ENCODE results near the gene IFNGR2. TPM values are rescaled to one million over a fixed set of nuclear protein-coding genes. Genes with fewer than 3 reads are reported as not detected.
"Not testable (repeated sequence)": the region's sequence is repeated elsewhere in the genome, so short reads cannot be mapped to it uniquely, and the experiment has no call there.

The IFNGR2 gene
- total RNA-seq, 2 experiments from 2014 or later: 0.95 to 1.4 TPM

- POLR2A ChIA-PET: interaction anchor here (1.0 kb wide), 1 partner anchor 18 kb away, joined by 4 read pairs; the partner anchor contains the start of gene TMEM50B
These were observed 58.5 kb downstream of the IFNGR2 start for GRCh38 chr21:33461538-33462250.

GRCh38 chr21:33469183-33469582 is 66.0 kb downstream of the IFNGR2 start:
- POLR2A ChIA-PET, CTCF ChIA-PET: not testable (repeated sequence)

More at GRCh38 chr21:33461538-33462250, 58.5 kb downstream of the IFNGR2 start:
- CTCF ChIA-PET: interaction anchor here (0.8 to 1.3 kb wide), 3 partner anchors 15 to 265 kb away, joined by 3 read pairs; no protein-coding TSS in a partner anchor

GRCh38 chr21:33470701-33471100 is 67.5 kb downstream of the IFNGR2 start:
- ChIA-PET POLR2A (interaction anchor here (0.6 kb wide), 1 partner anchor 11 kb away, joined by 4 read pairs; no protein-coding TSS in a partner anchor), CTCF (no interaction called here)

GRCh38 chr21:33473344-33473743 is 70.1 kb downstream of the IFNGR2 start:
- ChIA-PET POLR2A (no interaction called here), CTCF (no interaction called here)

GRCh38 chr21:33477066-33477465 is 73.9 kb downstream of the IFNGR2 start:
- ChIA-PET CTCF (interaction anchor here (0.6 kb wide), 1 partner anchor 61 kb away, joined by 5 read pairs; no protein-coding TSS in a partner anchor), POLR2A (no interaction called here)

- CTCF ChIA-PET: no interaction called here
- POLR2A ChIA-PET: no interaction called here
These were observed 75.0 kb downstream of the IFNGR2 start for GRCh38 chr21:33478182-33478581.

GRCh38 chr21:33478935-33479678 is 75.9 kb downstream of the IFNGR2 start:
- ChIA-PET POLR2A (interaction anchor here (0.6 to 3.0 kb wide), 8 partner anchors 11 to 731 kb away, joined by 3 to 34 read pairs (median 6); partner anchors contain the start of genes DNAJC28, GART and SON), CTCF (interaction anchor here (4.1 kb wide), 1 partner anchor 12 kb away, joined by 12 read pairs; the partner anchor contains the start of gene DNAJC28)

- CTCF ChIA-PET: interaction anchor here (0.6 to 4.1 kb wide), 4 partner anchors 11 to 280 kb away, joined by 3 to 12 read pairs (median 4); partner anchors contain the start of gene DNAJC28
- POLR2A ChIA-PET: interaction anchor here (0.5 to 3.0 kb wide), 10 partner anchors 10 to 732 kb away, joined by 3 to 34 read pairs (median 4); partner anchors contain the start of genes DNAJC28, DONSON, GART and SON
These were observed 76.7 kb downstream of the IFNGR2 start, which contains the start of gene TMEM50B for GRCh38 chr21:33479679-33480480. TMEM50B (minus strand) TSS chr21:33479974; CDS start chr21:33468885, 11,089 bp downstream.

- ChIA-PET CTCF (interaction anchor here (0.6 to 4.1 kb wide), 4 partner anchors 10 to 281 kb away, joined by 3 to 12 read pairs (median 4); partner anchors contain the start of gene DNAJC28), POLR2A (interaction anchor here (0.7 to 3.0 kb wide), 5 partner anchors 10 to 108 kb away, joined by 3 to 34 read pairs (median 4); partner anchors contain the start of genes DNAJC28, DONSON, GART and SON)
These were observed 77.4 kb downstream of the IFNGR2 start for GRCh38 chr21:33480481-33481103.

- ChIA-PET POLR2A (interaction anchor here (3.0 kb wide), 1 partner anchor 9 kb away, joined by 34 read pairs; the partner anchor contains the start of gene DNAJC28), CTCF (interaction anchor here (0.7 to 4.1 kb wide), 3 partner anchors 9 to 36 kb away, joined by 3 to 12 read pairs (median 3); partner anchors contain the start of gene DNAJC28)
These were observed 78.2 kb downstream of the IFNGR2 start for GRCh38 chr21:33481314-33481943.

Other genes starting within 250 kb of the IFNGR2 start
- 10 to 100 TPM; 26.2 to 30.4 TPM for gene IFNAR2, start 173.5 kb upstream of the IFNGR2 start, total RNA-seq
- 10 to 100 TPM; 21.7 to 24.1 TPM for gene IL10RB, start 137.0 kb upstream of the IFNGR2 start, total RNA-seq
- 10 to 100 TPM; 32.1 to 32.3 TPM for gene IFNAR1, start 78.4 kb upstream of the IFNGR2 start, total RNA-seq
- 10 to 100 TPM; 14.9 to 16.7 TPM for gene TMEM50B, start 76.6 kb downstream of the IFNGR2 start, total RNA-seq
- under 1 TPM; 0.36 to 0.57 TPM for gene DNAJC28, start 88.3 kb downstream of the IFNGR2 start, total RNA-seq
- 100 to 1,000 TPM; 235 to 236 TPM for gene GART, start 138.7 kb downstream of the IFNGR2 start, total RNA-seq
- gene SON, start 139.6 kb downstream of the IFNGR2 start, total RNA-seq: 100 to 1,000 TPM; 312 to 316 TPM
- 10 to 100 TPM; 41.9 to 45.5 TPM for gene DONSON, start 185.3 kb downstream of the IFNGR2 start, total RNA-seq
- gene CRYZL1, start 238.3 kb downstream of the IFNGR2 start, total RNA-seq: 10 to 100 TPM; 27.4 to 32.7 TPM
- 1 to 10 TPM; 4.8 TPM for gene ITSN1, start 239.1 kb downstream of the IFNGR2 start, total RNA-seq